GM23338 (cell line): ENCODE measurements around the gene OMG. TPM values are rescaled to one million over a fixed set of nuclear protein-coding genes. Genes with fewer than 3 reads are reported as not detected.

Source experiments
- ATAC-seq: fragments of 200-7000 bp; cut with Tn5 transposase; 3 replicates; pipeline ENCODE4 v1.9.1; 2020
- DNase-seq: peaks from one replicate; pipeline ENCODE4 v3.0.0-alpha.2; 2015; ENCODE audit warnings: low spot score
- H2AFZ ChIP-seq: fragments of 200-600 bp; sonication (generic); 2 replicates; pipeline ENCODE4 v1.8.0; 2016; ENCODE audit warnings: antibody characterized with exemption, mild to moderate bottlenecking, moderate library complexity
- H3F3A ChIP-seq: fragments of 200-600 bp; sonication (generic); replicated peaks from 2 replicates; pipeline ENCODE4 v1.8.0; 2017; ENCODE audit warnings: antibody characterized with exemption, mixed run types, low read depth
- H3K27ac ChIP-seq: fragments of 200-600 bp; sonication (generic); 2 replicates; pipeline ENCODE4 v1.6.1; 2016; ENCODE audit warnings: low read depth
- H3K27me3 ChIP-seq: fragments of 200-600 bp; sonication (generic); 2 replicates; pipeline ENCODE4 v1.8.0; 2016; ENCODE audit warnings: mild to moderate bottlenecking, mixed run types, moderate library complexity; ENCODE audit not compliant: insufficient read depth
- H3K36me3 ChIP-seq: fragments of 200-600 bp; sonication (generic); 2 replicates; pipeline ENCODE4 v1.8.0; 2016; ENCODE audit warnings: mild to moderate bottlenecking; ENCODE audit not compliant: insufficient read depth
- H3K4me1 ChIP-seq: fragments of 200-600 bp; sonication (generic); 2 replicates; pipeline ENCODE4 v1.8.0; 2016; ENCODE audit warnings: mild to moderate bottlenecking, moderate library complexity; ENCODE audit not compliant: insufficient read depth
- H3K4me2 ChIP-seq: fragments of 200-600 bp; sonication (generic); 2 replicates; pipeline ENCODE4 v1.7.1; 2017; ENCODE audit warnings: mixed run types
- H3K4me3 ChIP-seq: fragments of 200-600 bp; sonication (generic); 2 replicates; pipeline ENCODE4 v1.6.1; 2016; ENCODE audit warnings: mixed run types
- H3K79me2 ChIP-seq: fragments of 200-600 bp; sonication (generic); replicated peaks from 2 replicates; pipeline ENCODE4 v1.8.0; 2017; ENCODE audit warnings: mild to moderate bottlenecking; ENCODE audit not compliant: insufficient read depth
- H3K9me2 ChIP-seq: fragments of 200-600 bp; sonication (generic); 2 replicates; pipeline ENCODE4 v1.8.0; 2017; ENCODE audit not compliant: insufficient read depth
- H4K20me1 ChIP-seq: fragments of 200-600 bp; sonication (generic); replicated peaks from 2 replicates; pipeline ENCODE4 v1.8.0; 2017; ENCODE audit warnings: mild to moderate bottlenecking; ENCODE audit not compliant: insufficient read depth
- H3K27ac Mint-ChIP-seq: 2 replicates; pipeline ENCODE4 v1.8.0; 2020; ENCODE audit warnings: inconsistent platforms, mild to moderate bottlenecking, moderate library complexity, mixed read lengths
- H3K27me3 Mint-ChIP-seq: 3 replicates; pipeline ENCODE4 v1.8.0; 2022; ENCODE audit warnings: low read depth, mild to moderate bottlenecking, moderate library complexity, mixed read lengths, inconsistent platforms; ENCODE audit not compliant: insufficient read depth, poor library complexity
- H3K36me3 Mint-ChIP-seq: 3 replicates; pipeline ENCODE4 v1.8.0; 2021; ENCODE audit warnings: low read depth, mild to moderate bottlenecking, inconsistent platforms, moderate library complexity, mixed read lengths
- H3K4me1 Mint-ChIP-seq: 3 replicates; pipeline ENCODE4 v1.8.0; 2020; ENCODE audit warnings: mild to moderate bottlenecking, inconsistent platforms, mixed read lengths
- H3K4me3 Mint-ChIP-seq: 3 replicates; pipeline ENCODE4 v1.8.0; 2021; ENCODE audit warnings: moderate library complexity, mild to moderate bottlenecking, inconsistent platforms, mixed read lengths
- H3K9me3 Mint-ChIP-seq: 3 replicates; pipeline ENCODE4 v1.8.0; 2020; ENCODE audit warnings: moderate library complexity, mild to moderate bottlenecking, inconsistent platforms, mixed read lengths
- CREB1 ChIP-seq: fragments of 250-450 bp; sonication (Bioruptor Pico); IDR thresholded peaks from 2 replicates; pipeline ENCODE4 v1.5.0; 2020; ENCODE audit warnings: low read depth, mild to moderate bottlenecking, moderate library complexity
- CTCF ChIP-seq, 2 experiments: fragments of 200-600 bp in 1 of 2; sonication (generic) in 1 of 2; conservative IDR thresholded peaks; 2 replicates each; pipeline versions ENCODE4 v1.5.1 to v1.6.1; 2016 to 2017; ENCODE audit warnings: antibody characterized with exemption in 2 of 2, low read depth in 2 of 2, mild to moderate bottlenecking in 2 of 2, moderate library complexity in 1 of 2
- EZH2 ChIP-seq: fragments of 200-600 bp; sonication (generic); IDR thresholded peaks from one replicate; pipeline ENCODE4 v1.8.0; 2017; ENCODE audit warnings: antibody characterized with exemption, mild to moderate bottlenecking, low read depth; ENCODE audit not compliant: unreplicated experiment
- JUNB ChIP-seq: IDR thresholded peaks from one replicate; pipeline ENCODE4 v1.6.1; 2016; ENCODE audit warnings: antibody characterized with exemption; ENCODE audit not compliant: unreplicated experiment
- NANOG ChIP-seq: IDR thresholded peaks from 2 replicates; pipeline ENCODE4 v1.6.1; 2016; ENCODE audit warnings: antibody characterized with exemption, borderline replicate concordance
- REST ChIP-seq: IDR thresholded peaks from one replicate; pipeline ENCODE4 v1.6.1; 2018; ENCODE audit warnings: antibody characterized with exemption; ENCODE audit not compliant: unreplicated experiment
- ZNF114 ChIP-seq: fragments of 250-450 bp; sonication (Bioruptor Pico); IDR thresholded peaks from 2 replicates; pipeline ENCODE4 v1.5.0; 2020; ENCODE audit warnings: mild to moderate bottlenecking, moderate library complexity
- ZNF331 ChIP-seq: fragments of 250-450 bp; sonication (Bioruptor Pico); IDR thresholded peaks from 2 replicates; pipeline ENCODE4 v1.5.0; 2020; ENCODE audit warnings: low read depth, mild to moderate bottlenecking, moderate library complexity
- polyA plus RNA-seq: library from polyadenylated mRNA; unstranded; fragments of >200 nt; fragmentation: Nextera tagmentation; extraction: Ambion mirVana; gene quantifications from 2 replicates; pipeline ENCODE4 v1.2.1, GENCODE V29; 2016
- total RNA-seq: library from RNA; depleted of rRNA; stranded (reverse); fragments of >200 nt; shearing (Covaris generic); gene quantifications from 2 replicates; pipeline ENCODE4 v1.2.3, GENCODE V29; 2014
- TF ChIP-seq, protein P1 (sequence below): fragments of 250-450 bp; sonication (Bioruptor Pico); IDR thresholded peaks from 2 replicates; pipeline ENCODE4 v1.5.0; 2020; ENCODE audit warnings: mild to moderate bottlenecking, moderate library complexity
- TF ChIP-seq, protein P2 (sequence below): IDR thresholded peaks from 2 replicates; pipeline ENCODE4 v1.6.1; 2016; ENCODE audit warnings: antibody characterized with exemption

OMG gene
- total and polyA plus RNA-seq, 2 experiments from 2014 or later = 0.71 TPM; not detected in 1

DNA sequence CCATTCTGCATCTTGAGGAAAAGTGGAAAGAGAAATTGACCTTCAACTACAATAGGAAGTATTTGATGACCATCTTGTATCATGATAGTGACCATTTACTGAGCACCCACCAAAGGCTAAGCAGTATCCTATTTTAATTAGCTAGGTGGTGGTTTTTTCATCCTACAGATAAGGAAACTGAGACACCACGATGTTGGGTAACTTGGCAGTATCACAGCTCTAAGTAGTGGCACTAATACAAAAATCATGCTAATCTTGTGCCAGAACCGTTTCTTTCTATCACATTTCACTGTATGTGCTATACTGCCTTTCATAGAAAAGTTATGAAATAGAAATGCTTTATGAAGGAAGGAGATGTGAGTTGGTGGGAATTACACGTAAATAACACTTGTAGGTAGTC lies 14.5 kb upstream of the OMG start:
- H4K20me1 ChIP-seq = no peaks in the 10 kb centered on the region; the same call in 1 of the 2 replicates
- TF ChIP-seq REST = no peak
- no peak for TF ChIP-seq ZNF331 (CRISPR knock-in tag)

GRCh38 chr17:31310886-31311285 lies 13.8 kb upstream of the OMG start:
- H3F3A ChIP-seq = no peaks in the 10 kb centered on the region
- no peaks in the 10 kb centered on the region for H3K36me3 ChIP-seq
- H3K27me3 ChIP-seq = no peaks in the 10 kb centered on the region
- Mint-ChIP-seq H3K4me1 (peaks cover 9% of the 10 kb centered on the region), H3K4me3 (no peak overlapping the region), H3K36me3 (no peaks in the 10 kb centered on the region), H3K27me3 (no peaks in the 10 kb centered on the region), H3K27ac (no peak overlapping the region; the same call in 1 of the 2 replicates), H3K9me3 (no peaks in the 10 kb centered on the region)
- H3K4me3 ChIP-seq = no peak overlapping the region
- no peaks in the 10 kb centered on the region for H3K9me2 ChIP-seq
- no peak overlapping the region for H3K4me2 ChIP-seq
- H3K27ac ChIP-seq = no peak overlapping the region
- no peak for DNase-seq
- no peaks in the 10 kb centered on the region; the same call in 1 of the 2 replicates for H4K20me1 ChIP-seq
- peaks cover 5% of the 10 kb centered on the region; the same call in 1 of the 2 replicates for H3K4me1 ChIP-seq
- H3K79me2 ChIP-seq = no peaks in the 10 kb centered on the region
- no peak for ATAC-seq
- H2AFZ ChIP-seq = no peak overlapping the region
- TF ChIP-seq EZH2 = no peak
- TF ChIP-seq NANOG = no peak
- no peak for TF ChIP-seq ZNF114 (CRISPR knock-in tag)
- TF ChIP-seq JUNB = no peak
- TF ChIP-seq, protein P1, sequence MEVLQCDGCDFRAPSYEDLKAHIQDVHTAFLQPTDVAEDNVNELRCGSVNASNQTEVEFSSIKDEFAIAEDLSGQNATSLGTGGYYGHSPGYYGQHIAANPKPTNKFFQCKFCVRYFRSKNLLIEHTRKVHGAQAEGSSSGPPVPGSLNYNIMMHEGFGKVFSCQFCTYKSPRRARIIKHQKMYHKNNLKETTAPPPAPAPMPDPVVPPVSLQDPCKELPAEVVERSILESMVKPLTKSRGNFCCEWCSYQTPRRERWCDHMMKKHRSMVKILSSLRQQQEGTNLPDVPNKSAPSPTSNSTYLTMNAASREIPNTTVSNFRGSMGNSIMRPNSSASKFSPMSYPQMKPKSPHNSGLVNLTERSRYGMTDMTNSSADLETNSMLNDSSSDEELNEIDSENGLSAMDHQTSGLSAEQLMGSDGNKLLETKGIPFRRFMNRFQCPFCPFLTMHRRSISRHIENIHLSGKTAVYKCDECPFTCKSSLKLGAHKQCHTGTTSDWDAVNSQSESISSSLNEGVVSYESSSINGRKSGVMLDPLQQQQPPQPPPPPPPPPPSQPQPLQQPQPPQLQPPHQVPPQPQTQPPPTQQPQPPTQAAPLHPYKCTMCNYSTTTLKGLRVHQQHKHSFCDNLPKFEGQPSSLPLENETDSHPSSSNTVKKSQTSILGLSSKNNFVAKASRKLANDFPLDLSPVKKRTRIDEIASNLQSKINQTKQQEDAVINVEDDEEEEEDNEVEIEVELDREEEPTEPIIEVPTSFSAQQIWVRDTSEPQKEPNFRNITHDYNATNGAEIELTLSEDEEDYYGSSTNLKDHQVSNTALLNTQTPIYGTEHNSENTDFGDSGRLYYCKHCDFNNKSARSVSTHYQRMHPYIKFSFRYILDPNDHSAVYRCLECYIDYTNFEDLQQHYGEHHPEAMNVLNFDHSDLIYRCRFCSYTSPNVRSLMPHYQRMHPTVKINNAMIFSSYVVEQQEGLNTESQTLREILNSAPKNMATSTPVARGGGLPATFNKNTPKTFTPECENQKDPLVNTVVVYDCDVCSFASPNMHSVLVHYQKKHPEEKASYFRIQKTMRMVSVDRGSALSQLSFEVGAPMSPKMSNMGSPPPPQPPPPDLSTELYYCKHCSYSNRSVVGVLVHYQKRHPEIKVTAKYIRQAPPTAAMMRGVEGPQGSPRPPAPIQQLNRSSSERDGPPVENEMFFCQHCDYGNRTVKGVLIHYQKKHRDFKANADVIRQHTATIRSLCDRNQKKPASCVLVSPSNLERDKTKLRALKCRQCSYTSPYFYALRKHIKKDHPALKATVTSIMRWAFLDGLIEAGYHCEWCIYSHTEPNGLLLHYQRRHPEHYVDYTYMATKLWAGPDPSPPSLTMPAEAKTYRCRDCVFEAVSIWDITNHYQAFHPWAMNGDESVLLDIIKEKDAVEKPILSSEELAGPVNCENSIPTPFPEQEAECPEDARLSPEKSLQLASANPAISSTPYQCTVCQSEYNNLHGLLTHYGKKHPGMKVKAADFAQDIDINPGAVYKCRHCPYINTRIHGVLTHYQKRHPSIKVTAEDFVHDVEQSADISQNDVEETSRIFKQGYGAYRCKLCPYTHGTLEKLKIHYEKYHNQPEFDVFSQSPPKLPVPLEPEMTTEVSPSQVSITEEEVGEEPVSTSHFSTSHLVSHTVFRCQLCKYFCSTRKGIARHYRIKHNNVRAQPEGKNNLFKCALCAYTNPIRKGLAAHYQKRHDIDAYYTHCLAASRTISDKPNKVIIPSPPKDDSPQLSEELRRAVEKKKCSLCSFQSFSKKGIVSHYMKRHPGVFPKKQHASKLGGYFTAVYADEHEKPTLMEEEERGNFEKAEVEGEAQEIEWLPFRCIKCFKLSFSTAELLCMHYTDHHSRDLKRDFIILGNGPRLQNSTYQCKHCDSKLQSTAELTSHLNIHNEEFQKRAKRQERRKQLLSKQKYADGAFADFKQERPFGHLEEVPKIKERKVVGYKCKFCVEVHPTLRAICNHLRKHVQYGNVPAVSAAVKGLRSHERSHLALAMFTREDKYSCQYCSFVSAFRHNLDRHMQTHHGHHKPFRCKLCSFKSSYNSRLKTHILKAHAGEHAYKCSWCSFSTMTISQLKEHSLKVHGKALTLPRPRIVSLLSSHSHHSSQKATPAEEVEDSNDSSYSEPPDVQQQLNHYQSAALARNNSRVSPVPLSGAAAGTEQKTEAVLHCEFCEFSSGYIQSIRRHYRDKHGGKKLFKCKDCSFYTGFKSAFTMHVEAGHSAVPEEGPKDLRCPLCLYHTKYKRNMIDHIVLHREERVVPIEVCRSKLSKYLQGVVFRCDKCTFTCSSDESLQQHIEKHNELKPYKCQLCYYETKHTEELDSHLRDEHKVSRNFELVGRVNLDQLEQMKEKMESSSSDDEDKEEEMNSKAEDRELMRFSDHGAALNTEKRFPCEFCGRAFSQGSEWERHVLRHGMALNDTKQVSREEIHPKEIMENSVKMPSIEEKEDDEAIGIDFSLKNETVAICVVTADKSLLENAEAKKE (CRISPR knock-in tag) = no peak
- TF ChIP-seq, protein P2, sequence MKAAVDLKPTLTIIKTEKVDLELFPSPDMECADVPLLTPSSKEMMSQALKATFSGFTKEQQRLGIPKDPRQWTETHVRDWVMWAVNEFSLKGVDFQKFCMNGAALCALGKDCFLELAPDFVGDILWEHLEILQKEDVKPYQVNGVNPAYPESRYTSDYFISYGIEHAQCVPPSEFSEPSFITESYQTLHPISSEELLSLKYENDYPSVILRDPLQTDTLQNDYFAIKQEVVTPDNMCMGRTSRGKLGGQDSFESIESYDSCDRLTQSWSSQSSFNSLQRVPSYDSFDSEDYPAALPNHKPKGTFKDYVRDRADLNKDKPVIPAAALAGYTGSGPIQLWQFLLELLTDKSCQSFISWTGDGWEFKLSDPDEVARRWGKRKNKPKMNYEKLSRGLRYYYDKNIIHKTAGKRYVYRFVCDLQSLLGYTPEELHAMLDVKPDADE = no peak
- TF ChIP-seq CREB1 = no peak
- TF ChIP-seq CTCF (conservative IDR thresholded peaks at IDR 0.05; ENCODE audit: low read depth in 2 of 2) = no peak

More for the DNA sequence above, 14.5 kb upstream of the OMG start:
- H3K27ac Mint-ChIP-seq = no peak overlapping the region
- Histone ChIP-seq H3K4me1 (peaks cover 5% of the 10 kb centered on the region; the same call in 1 of the 2 replicates), H3K4me3 (no peak overlapping the region), H2AFZ (no peak overlapping the region), H3K4me2 (no peak overlapping the region), H3K27me3 (no peaks in the 10 kb centered on the region), H3F3A (no peaks in the 10 kb centered on the region), H3K9me2 (no peaks in the 10 kb centered on the region), H3K36me3 (no peaks in the 10 kb centered on the region), H3K27ac (no peak overlapping the region), H3K79me2 (no peaks in the 10 kb centered on the region)
- no peaks in the 10 kb centered on the region for H3K27me3 Mint-ChIP-seq
- no peak for ATAC-seq
- no peaks in the 10 kb centered on the region for H3K36me3 Mint-ChIP-seq
- peaks cover 9% of the 10 kb centered on the region for H3K4me1 Mint-ChIP-seq
- H3K4me3 Mint-ChIP-seq = no peak overlapping the region
- H3K9me3 Mint-ChIP-seq = no peaks in the 10 kb centered on the region
- no peak for DNase-seq
